HG03108 (cell line): Measurements from ENCODE around the gene CHMP6.

Experiments
- ATAC-seq: cut with Tn5 transposase; IDR thresholded peaks from one replicate; pipeline ENCODE4 v1.9.1; 2021; ENCODE audit warnings: moderate library complexity; ENCODE audit not compliant: unreplicated experiment

Gene CHMP6

DNA sequence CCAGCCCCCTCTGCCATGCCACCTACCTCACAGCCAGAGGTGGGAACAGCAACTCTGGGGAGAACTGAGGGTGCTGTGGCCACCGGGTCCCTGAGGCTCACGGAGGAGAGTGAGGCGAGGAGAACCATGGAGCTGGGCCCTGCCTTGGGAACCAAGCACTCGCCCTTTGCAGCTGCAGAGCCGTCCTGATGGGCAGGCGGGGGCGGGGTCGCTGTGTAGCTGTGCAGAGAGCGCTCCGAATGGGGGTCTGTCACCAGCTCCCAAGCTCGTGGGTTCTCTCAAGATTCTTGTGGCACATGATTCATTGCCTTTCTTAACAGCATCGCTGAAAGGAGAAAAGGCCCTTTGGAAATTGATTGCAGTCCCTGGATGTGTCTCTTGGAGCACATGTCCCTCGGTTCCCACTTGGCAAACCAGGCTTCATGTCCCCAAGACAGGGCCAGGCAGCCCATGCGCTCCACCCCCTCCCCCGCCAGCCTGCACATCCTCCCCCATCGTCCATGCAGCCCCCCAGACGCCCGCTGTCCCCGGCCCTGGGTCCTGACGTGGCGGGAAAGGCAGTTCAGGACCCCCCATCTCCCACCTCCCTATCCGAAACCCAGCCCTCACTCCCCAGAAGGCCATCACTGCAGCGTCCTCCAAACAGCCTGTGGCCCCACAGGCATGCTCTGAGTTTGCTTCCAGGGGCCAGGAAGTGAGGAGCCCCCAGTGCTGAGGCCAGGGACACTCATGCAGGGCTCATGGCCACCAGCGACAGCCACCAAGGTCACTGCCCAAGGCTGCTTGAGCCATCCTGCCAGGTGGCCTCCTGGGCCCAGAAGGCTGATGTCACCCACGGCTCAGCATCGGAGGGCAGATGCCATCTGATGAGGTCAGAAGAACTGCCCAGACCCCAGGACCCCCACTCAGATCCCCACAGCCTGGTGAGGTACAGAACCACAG is 20.6 kb upstream of the CHMP6 start:
- ATAC-seq: no peak

DNA sequence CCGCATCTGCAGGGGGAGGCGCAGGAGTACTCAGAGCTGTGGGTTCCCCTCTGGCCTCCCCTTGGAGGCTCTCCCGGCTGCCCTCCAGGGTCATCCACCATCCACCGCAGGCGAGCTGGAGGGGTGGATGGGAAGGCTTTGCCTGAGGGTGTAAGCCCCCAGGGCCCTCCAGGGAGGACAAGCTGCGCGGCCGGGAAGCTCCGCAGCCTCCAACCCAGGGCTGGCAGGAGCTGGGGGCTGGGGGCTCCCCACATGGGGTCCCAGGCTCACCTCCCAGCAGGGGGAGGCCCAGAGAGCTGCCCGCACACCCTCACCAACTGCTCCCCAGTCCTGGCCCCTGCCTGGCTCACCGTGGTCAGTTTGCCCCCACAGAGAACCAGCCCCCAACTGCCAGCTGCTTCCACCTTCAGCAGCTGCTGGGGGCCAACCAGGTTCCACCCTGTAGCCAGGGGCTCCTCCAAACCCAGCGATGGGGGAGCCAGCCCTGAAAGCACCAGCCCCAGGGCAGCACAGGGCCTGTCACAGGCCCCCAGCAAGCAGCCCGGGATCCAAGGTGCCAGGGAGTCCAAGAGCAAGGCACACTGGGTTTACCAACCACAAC is 19.8 kb upstream of the CHMP6 start:
- ATAC-seq: no peak

DNA sequence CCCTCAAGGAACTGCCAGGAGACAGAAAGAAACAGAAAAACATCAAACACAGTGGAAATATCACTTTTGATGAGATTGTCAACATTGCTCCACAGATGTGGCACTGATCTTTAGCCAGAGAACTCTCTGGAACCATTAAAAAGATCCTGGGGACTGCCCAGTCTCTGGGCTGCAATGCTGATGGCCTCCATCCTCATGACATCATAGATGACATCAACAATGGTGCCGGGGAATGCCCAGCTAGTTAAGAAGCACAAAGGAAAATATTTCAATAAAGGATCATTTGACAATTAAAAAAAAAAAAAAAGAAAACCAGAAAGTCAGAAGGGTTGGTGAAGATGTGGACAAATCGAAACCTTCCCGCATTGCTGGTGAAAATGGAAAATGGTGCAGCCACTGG is 14.9 kb upstream of the CHMP6 start:
- no peak for ATAC-seq

DNA sequence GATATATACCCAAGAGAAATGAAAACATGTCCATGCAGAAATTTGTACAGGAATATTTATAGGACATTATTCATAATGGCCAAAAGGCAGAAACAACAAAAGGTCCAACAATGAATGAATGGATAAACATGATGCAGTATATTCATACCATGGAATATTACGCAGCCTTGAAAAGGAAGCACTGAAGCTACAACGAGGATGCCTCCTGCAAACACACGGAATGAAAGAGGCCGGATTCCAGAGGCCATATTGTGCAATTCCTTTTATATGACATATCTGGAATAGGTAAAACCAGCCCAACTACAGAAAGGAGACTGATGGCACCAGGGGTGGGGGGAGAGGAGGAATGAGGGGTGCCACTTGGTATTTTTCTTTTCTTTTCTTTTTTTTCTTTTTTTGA is 14.5 kb upstream of the CHMP6 start:
- ATAC-seq: no peak

DNA sequence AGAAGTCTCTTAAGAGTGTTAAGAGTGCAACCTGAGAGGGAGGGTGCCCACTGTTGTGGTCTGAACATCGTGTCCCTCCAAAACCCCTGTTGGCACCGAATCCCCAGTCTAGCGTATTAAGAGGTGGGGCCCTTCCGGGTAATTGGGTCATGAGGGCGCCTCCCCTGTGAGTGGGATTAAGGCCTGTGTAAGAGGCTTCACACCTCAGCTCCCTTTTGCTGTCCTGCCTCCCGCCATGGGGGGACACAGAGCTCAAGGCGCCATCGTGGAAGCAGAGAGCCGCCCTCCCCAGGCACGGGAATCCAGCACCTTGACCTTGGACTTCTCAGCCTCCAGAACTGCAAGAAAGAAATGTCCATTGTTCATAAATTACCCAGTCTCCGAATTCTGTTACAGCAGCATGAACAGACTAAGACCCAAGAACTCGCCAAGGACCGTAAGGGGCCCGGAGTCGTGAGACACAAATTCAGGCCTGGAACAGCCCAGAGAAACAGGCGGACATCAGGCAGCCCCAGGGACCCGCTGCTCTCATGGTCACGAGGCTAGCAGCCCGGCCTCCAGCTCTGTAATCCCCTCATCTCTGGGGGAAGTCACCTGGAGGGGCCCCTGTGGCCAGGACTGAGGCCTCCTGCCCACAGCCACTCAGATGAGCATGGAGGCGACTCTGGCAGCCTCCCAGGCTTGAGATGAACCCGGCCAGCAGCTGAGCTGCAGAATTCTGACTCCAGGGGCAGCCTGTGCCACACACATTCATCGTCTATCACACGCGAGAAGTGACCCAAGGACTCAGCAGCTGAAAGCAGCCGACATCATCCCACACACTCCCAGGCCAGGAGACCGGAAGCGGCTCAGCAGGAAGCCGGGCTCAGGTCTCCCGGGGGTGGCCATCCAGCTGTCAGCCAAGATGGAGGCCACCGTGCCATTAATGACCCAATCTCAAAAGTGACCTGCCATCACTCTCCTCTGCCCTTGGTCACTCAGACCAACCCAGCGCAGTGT is 12.8 kb upstream of the CHMP6 start:
- ATAC-seq: no peak

- no peak for ATAC-seq
Observed at GRCh38 chr17:80979547-80980378, 11.9 kb upstream of the CHMP6 start.

GRCh38 chr17:80980397-80981061 is 11.1 kb upstream of the CHMP6 start:
- no peak for ATAC-seq

DNA sequence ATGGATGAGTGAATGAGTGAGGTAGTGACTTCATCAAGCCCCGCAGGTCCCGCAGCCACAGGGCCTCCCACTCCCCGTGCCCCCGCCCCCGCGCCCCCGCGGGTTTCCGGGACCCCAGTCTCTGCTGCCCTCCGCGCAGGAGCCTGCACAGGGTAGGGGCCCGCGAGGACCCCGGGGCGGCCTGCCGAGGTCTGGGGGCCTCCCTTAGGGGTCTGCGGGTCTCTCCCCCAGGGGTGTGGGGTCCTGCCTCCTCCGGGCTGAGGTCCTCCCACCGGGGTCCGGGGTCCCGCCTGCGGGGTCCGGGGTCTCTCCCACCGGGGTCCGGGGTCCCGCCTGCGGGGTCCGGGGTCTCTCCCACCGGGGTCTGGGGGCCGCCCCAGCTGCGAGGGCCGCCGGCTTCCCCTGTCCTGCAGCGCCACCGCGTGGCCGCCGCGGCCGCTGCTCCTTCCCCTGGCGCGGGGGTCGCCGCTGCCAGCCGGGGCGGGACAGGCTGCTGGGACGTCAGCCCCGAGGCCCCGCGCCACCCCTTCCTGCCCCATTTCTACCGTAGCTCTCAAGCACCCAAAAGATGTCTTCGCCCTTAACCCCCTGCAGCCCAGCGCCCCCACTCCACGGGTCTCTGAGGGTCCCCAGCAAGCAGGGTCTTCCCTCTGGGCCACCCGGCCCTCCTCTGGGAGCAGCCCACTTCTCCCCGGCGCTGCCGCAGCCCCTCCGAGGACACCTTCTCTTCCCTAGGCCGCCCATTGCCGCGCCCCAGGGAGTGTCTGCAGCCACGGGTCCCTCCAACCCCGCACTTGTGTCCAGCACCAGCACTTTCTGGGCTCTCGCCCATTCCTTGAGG is 10.4 kb upstream of the CHMP6 start:
- no peak for ATAC-seq

- no peak for ATAC-seq
Observed at GRCh38 chr17:80981929-80982425, 9.7 kb upstream of the CHMP6 start.

GRCh38 chr17:80982426-80982974 is 9.1 kb upstream of the CHMP6 start:
- ATAC-seq: no peak

- ATAC-seq: no peak
Observed at GRCh38 chr17:80983545-80983944, 8.1 kb upstream of the CHMP6 start.

DNA sequence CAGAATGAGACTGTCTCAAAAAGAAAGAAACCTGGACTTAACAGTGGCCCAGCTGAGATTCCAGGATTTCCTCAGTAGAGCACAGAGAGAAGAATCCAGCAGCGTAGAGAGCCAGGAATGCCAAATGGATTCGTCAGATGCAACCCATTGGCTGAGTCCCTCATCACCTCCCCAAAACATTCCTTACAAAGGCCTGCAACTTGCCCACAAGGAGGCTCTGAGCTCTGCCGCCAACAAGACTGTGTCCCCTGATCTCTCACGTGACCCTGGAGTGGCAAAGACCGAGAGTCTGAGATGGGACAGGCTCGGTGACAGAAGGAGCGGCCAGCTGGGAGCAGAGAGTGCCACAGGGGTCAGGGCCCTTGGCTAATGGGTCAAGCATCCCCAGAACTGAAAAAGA is 6.9 kb upstream of the CHMP6 start:
- no peak for ATAC-seq

GRCh38 chr17:80986046-80986445 is 5.6 kb upstream of the CHMP6 start:
- no peak for ATAC-seq

DNA sequence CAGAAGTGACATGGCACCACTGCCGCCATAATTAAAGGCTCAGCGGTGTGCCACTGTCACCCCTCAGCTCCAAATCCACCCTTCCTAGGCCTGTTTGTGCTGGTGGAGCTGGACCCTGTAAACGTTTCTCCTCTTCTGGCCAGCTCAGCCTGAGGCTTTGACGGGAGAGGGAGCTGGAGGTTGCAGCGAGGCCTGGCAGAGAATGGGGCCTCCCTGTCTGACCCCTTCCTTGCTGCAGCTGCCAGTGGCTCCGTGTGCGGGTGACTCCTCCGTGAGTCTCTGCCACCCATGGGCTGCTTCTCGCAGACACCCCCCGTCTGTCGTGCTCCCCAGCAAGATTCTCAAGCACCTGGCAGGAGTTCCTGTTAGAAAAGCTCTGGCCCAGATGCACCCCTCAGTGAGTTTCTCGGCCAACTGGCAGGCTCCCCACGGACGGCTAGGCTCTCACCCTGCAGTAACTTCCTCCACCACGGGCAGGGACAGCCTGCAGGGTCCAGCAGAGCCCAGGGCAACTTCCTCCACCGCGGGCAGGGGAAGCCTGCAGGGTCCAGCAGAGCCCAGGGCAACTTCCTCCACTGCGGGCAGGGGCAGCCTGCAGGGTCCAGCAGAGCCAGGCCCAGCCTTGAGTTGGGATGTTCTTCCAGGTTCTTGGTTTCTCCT is 4.7 kb upstream of the CHMP6 start:
- no peak for ATAC-seq

DNA sequence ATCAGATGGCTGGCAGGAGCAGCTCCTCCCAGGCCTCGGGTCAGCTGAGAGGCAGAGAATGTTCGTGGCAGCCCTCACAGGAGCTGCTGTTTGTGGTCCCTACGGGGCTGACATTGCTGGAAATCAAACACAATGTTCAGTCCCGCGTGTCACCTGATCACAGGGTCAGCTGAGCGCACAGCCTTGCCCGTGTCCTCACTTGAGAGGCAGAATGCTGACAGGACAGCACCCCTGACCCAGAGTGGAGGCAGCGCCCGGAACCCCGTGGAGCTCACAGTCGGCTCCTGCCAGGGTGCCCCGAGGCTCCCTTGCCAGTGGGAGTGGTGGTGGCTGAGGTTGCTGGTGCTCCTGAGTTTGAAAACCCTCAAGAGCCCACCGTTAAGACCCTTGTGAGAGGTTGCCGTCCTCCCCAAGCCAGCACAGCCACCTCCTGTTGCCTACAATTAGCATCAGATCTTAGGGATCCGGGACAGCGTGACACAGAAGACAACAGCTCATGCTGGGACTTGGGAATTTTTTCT is 3.6 kb upstream of the CHMP6 start:
- no peak for ATAC-seq

GRCh38 chr17:80989586-80989913 is 2.1 kb upstream of the CHMP6 start:
- ATAC-seq: no peak

- ATAC-seq: no peak
Observed at GRCh38 chr17:80990921-80991644, 558 bp upstream of the CHMP6 start.
